A673 (cell line): ENCODE data around the gene UGT2B11. TPM values are rescaled to one million over a fixed set of nuclear protein-coding genes. Genes with fewer than 3 reads are reported as not detected.
"Not testable (repeated sequence)": the region's sequence is repeated elsewhere in the genome, so short reads cannot be mapped to it uniquely, and the experiment has no call there.

Source experiments
- BruUV-seq: library from RNA; stranded (reverse); fragments of 400-500 nt; replicated peaks from 2 replicates; lab custom pipeline; 2021; lab: Mats Ljungman, UMichigan
- CTCF ChIA-PET: fragments of 300-600 bp; sonication (Branson Sonifier 250); formaldehyde crosslinking; loops from one replicate; lab custom pipeline; 2022; ENCODE audit warnings: antibody characterized with exemption; lab: Charles Lee
- POLR2A ChIA-PET: fragments of 300-600 bp; sonication (Branson Sonifier 250); formaldehyde crosslinking; loops from one replicate; lab custom pipeline; 2022; ENCODE audit warnings: antibody characterized with exemption; ENCODE audit not compliant: low non-redundant PET; lab: Charles Lee
- DNase-seq: peaks from one replicate; pipeline ENCODE4 v3.0.0-alpha.2; 2015; ENCODE audit warnings: low spot score
- H3K27ac ChIP-seq: fragments of 200-600 bp; sonication (generic); 2 replicates; pipeline ENCODE4 v1.5.1; 2016; ENCODE audit warnings: mixed run types, low read depth, mild to moderate bottlenecking, mixed read lengths, antibody characterized with exemption, low read length; ENCODE audit not compliant: poor library complexity, severe bottlenecking
- H3K27me3 ChIP-seq: fragments of 200-600 bp; sonication (generic); replicated peaks from 2 replicates; pipeline ENCODE4 v1.6.1; 2017; ENCODE audit warnings: mixed run types, low read depth, mild to moderate bottlenecking, mixed read lengths, antibody characterized with exemption, low read length; ENCODE audit not compliant: insufficient read depth, poor library complexity
- H3K36me3 ChIP-seq: fragments of 200-600 bp; sonication (generic); 2 replicates; pipeline ENCODE4 v1.6.1; 2016; ENCODE audit warnings: mixed run types, mild to moderate bottlenecking, mixed read lengths, antibody characterized with exemption, low read length; ENCODE audit not compliant: insufficient read depth, poor library complexity, severe bottlenecking
- H3K4me1 ChIP-seq: fragments of 200-600 bp; sonication (generic); 2 replicates; pipeline ENCODE4 v1.6.1; 2017; ENCODE audit warnings: mixed run types, mild to moderate bottlenecking, mixed read lengths, antibody characterized with exemption, low read length; ENCODE audit not compliant: insufficient read depth, poor library complexity, severe bottlenecking
- H3K4me3 ChIP-seq: fragments of 200-600 bp; sonication (generic); 2 replicates; pipeline ENCODE4 v1.5.1; 2016; ENCODE audit warnings: low read depth, mixed run types, mild to moderate bottlenecking, mixed read lengths, low read length; ENCODE audit not compliant: poor library complexity, severe bottlenecking
- H3K9me3 ChIP-seq: fragments of 200-600 bp; sonication (generic); 2 replicates; pipeline ENCODE4 v1.6.1; 2016; ENCODE audit warnings: mixed run types, low read depth, mild to moderate bottlenecking, mixed read lengths, antibody characterized with exemption, low read length; ENCODE audit not compliant: poor library complexity, severe bottlenecking
- CTCF ChIP-seq: fragments of 300-800, 200-600 bp; sonication (generic); conservative IDR thresholded peaks from 2 replicates; pipeline ENCODE4 v1.5.1; 2017; ENCODE audit warnings: low read depth, mild to moderate bottlenecking, antibody characterized with exemption, low read length, moderate library complexity, mixed read lengths
- EZH2 ChIP-seq: fragments of 200-600 bp; sonication (generic); IDR thresholded peaks from 2 replicates; pipeline ENCODE4 v1.6.1; 2017; ENCODE audit warnings: borderline replicate concordance, low read depth, mild to moderate bottlenecking, mixed read lengths, antibody characterized with exemption, low read length; ENCODE audit not compliant: poor library complexity, severe bottlenecking
- intact Hi-C: fragments of 100-400 bp; cut with micrococcal nuclease; formaldehyde crosslinking; loops from one replicate; pipeline ENCODE4 v1.10.0; 2022; ENCODE audit not compliant: unreplicated experiment
- total RNA-seq: library from RNA; stranded (reverse); gene quantifications from 2 replicates; pipeline ENCODE4 v1.2.3, GENCODE V29; 2021

UGT2B11 gene
- total RNA-seq, 1 experiment from 2014 or later: not detected

DNA sequence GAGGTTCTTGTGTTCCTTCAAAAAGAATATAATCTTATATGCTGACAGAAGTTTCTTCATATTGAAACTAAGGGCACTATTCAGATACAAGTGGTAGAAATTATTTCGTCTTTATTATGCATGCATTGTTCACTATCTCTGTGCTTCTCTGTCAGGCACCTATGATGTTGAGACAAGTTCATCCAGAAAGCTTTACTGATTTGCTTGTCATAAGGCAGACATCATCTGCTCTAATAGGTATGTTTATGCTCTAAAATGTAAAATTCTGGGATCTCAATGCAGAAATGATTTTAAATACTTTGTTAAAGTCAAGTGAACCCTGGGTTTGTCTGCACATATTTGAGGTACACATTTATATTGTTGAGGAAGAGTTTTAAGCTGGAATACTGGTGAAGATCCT, 3.6 kb downstream of the UGT2B11 start:
- ChIA-PET CTCF (no interaction called here), POLR2A (no interaction called here)
- Histone ChIP-seq H3K4me1 (no peaks in the 10 kb centered on the region), H3K36me3 (no peaks in the 10 kb centered on the region), H3K4me3 (no peak overlapping the region), H3K9me3 (no peaks in the 10 kb centered on the region), H3K27ac (no peak overlapping the region), H3K27me3 (no peaks in the 10 kb centered on the region)
- no TSS peak for BruUV-seq
- no peak for TF ChIP-seq EZH2
- no peak for TF ChIP-seq CTCF
- DNase-seq: no peak
- intact Hi-C loops: no loop called here

DNA sequence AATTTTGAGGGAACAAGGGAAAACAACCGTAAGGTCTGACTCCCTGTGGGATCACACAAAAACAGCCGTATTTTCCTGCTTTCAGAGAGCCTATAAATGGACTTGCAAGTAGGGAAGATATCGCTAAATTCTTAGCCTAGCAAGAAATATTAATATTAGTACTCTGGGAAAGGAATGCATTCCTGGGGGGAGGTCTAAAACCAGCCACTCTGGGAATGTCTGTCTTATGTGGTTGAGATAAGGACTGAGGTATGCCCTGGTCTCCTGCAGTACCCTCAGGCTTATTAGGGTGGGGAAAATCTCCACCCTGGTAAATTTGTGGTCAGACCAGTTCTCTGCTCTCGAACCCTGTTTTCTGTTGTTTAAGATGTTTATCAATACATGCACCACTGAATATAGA, 16.0 kb downstream of the UGT2B11 start:
- intact Hi-C loops, DNase-seq, CTCF ChIA-PET, H3K27ac ChIP-seq, H3K27me3 ChIP-seq, H3K4me1 ChIP-seq, POLR2A ChIA-PET, H3K9me3 ChIP-seq, H3K36me3 ChIP-seq, H3K4me3 ChIP-seq, BruUV-seq: not testable (repeated sequence)

GRCh38 chr4:69196209-69196965, 18.2 kb downstream of the UGT2B11 start:
- Histone ChIP-seq H3K9me3 (no peaks in the 10 kb centered on the region), H3K4me1 (no peaks in the 10 kb centered on the region), H3K4me3 (no peak overlapping the region), H3K36me3 (no peaks in the 10 kb centered on the region), H3K27ac (no peak overlapping the region), H3K27me3 (no peaks in the 10 kb centered on the region)
- CTCF ChIA-PET: no interaction called here
- intact Hi-C loops: no loop called here
- no peak for DNase-seq
- TF ChIP-seq CTCF: no peak
- TF ChIP-seq EZH2: no peak
- POLR2A ChIA-PET: no interaction called here
- BruUV-seq: no TSS peak

GRCh38 chr4:69194166-69194565, 20.4 kb downstream of the UGT2B11 start:
- no peaks in the 10 kb centered on the region for H3K36me3 ChIP-seq
- DNase-seq: no peak
- intact Hi-C loops: no loop called here
- CTCF ChIA-PET: no interaction called here
- H3K27ac ChIP-seq: no peak overlapping the region
- TF ChIP-seq CTCF (no peak), EZH2 (no peak)
- no peaks in the 10 kb centered on the region for H3K27me3 ChIP-seq
- no peak overlapping the region for H3K4me3 ChIP-seq
- no TSS peak for BruUV-seq
- POLR2A ChIA-PET: no interaction called here
- H3K9me3 ChIP-seq: no peaks in the 10 kb centered on the region
- no peaks in the 10 kb centered on the region for H3K4me1 ChIP-seq

DNA sequence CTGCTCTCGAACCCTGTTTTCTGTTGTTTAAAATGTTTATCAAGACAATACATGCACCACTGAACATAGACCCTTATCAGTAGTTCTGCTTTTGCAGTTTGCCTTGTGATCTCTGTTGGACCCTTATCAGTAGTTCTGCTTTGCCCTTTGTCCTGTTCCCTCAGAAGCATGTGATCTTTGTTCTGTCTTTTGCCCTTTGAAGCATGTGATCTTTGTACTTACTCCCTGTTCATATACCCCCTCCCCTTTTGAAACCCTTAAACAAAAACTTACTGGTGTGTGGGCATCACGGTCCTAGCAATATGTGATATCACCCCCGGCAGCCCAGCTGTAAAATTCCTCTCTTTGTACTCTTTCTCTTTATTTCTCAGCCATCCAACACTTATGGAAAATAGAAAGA, 22.6 kb downstream of the UGT2B11 start:
- H3K9me3 ChIP-seq, H3K36me3 ChIP-seq, H3K4me1 ChIP-seq, POLR2A ChIA-PET, intact Hi-C loops, BruUV-seq, CTCF ChIA-PET, DNase-seq, H3K4me3 ChIP-seq, H3K27ac ChIP-seq, H3K27me3 ChIP-seq: not testable (repeated sequence)
